Body of pancreas (tissue), 4 donors: ENCODE data around the gene CAMK1D.

Experiments
- CTCF ChIP-seq, 7 experiments: fragments of 450-650 bp in 4 of 7; fragments of 200-600 bp in 3 of 7; sonication (generic) in 3 of 7; IDR thresholded peaks; one replicate each; pipeline ENCODE4 v1.5.1; 2016 to 2019; ENCODE audit warnings: antibody characterized with exemption in 7 of 7
- POLR2A ChIP-seq, 3 donors: fragments of 450-650 bp; IDR thresholded peaks; one replicate each; pipeline ENCODE4 v1.6.1; 2016; ENCODE audit warnings: antibody characterized with exemption in 3 of 3, mild to moderate bottlenecking in 2 of 3

GRCh38 chr10:12852687-12853086 is 503.3 kb downstream of the CAMK1D start:
- TF ChIP-seq CTCF (IDR thresholded peaks at IDR 0.05) (no peak), POLR2A (IDR thresholded peaks at IDR 0.05) (no peak)
